ENCODE data around the gene ERMAP. TPM values are rescaled to one million over a fixed set of nuclear protein-coding genes. Genes with fewer than 3 reads are reported as not detected.
"Not testable (repeated sequence)": the region's sequence is repeated elsewhere in the genome, so short reads cannot be mapped to it uniquely, and the experiment has no call there.

The ERMAP gene
- total and polyA plus RNA-seq, 4 experiments from 2014 or later, result 2.0 to 8.6 (median 5.3) TPM

DNA sequence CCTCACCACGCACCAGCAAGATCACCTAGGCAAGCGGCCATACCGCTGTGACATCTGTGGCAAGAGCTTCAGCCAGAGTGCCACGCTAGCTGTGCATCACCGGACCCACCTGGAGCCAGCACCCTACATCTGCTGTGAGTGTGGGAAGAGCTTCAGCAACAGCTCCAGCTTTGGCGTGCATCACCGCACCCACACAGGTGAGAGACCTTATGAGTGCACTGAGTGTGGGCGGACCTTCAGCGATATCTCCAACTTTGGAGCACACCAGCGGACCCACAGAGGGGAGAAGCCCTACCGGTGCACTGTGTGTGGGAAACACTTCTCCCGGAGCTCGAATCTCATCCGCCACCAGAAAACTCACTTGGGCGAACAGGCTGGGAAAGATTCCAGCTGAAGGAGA is 34.5 kb downstream of the ERMAP start:
- DNase-seq, result no peak
- Mint-ChIP-seq H3K4me1 (peaks cover 26 to 32% (median 29%) of the 10 kb centered on the region in 4 donors), H3K27me3 (no peaks in the 10 kb centered on the region), H3K9me3 (peaks cover 0 to 4% (median 0%) of the 10 kb centered on the region in 8 donors), H3K36me3 (peaks cover 28 to 33% of the 10 kb centered on the region in 2 donors), H3K4me3 (no peak overlapping the region), H3K27ac (no peak overlapping the region)
- no peaks in the 10 kb centered on the region for H3K9me3 ChIP-seq (ENCODE audit: control insufficient read depth in 1 of 2, low read length in 2 of 2)
- ChIA-PET CTCF (ENCODE audit: partially characterized antibody) (no interaction called here), POLR2A (ENCODE audit: partially characterized antibody) (no interaction called here)
- no peaks in the 10 kb centered on the region for H3K27me3 ChIP-seq (ENCODE audit: insufficient read depth, low read length)
- no peak overlapping the region for H3K27ac ChIP-seq (ENCODE audit: low read depth, low read length)
- H3K4me3 ChIP-seq (ENCODE audit: low read length in 2 of 2), result no peak overlapping the region
- H3K4me1 ChIP-seq (ENCODE audit: insufficient read depth, low read length), result peaks cover 19% of the 10 kb centered on the region
- intact Hi-C loops (cut with micrococcal nuclease), result no loop called here
- peaks cover 6% of the 10 kb centered on the region for H3K36me3 ChIP-seq (ENCODE audit: insufficient read depth, low read length)

DNA sequence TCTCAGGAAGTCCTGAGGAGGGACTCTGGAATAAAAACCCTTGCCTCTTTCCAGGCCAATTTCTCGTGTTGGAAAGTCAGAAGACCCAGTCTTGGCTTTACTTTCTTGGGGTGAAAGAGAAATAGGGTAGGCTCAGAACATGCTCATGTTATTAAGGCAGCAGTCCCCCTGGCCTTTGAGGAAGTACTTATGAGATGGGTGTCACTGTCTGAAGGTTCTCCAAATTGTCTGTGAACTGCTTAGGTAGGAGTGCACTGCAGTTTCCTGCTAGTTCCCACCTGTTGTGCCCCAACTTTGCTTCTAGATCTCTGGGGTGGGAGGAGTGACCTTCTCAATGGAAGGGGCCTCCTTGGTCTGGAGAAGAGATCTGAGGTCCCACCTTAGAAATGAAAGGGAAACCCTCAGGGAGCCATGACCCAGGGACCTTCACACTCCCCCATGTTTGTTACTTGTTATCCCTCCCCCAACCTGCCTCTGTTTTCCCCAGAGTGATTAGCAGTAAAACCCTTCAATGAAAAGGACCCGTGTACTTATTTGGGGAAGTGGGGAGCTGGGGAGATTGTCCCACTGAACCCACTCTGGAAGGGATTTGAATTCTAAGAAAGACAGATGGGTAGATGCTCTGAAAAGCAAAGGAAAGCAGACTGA is 35.2 kb downstream of the ERMAP start:
- Mint-ChIP-seq H3K27me3 (no peaks in the 10 kb centered on the region), H3K36me3 (peaks cover 28 to 30% of the 10 kb centered on the region in 2 donors), H3K4me1 (peaks cover 24 to 28% (median 24%) of the 10 kb centered on the region in 4 donors), H3K4me3 (no peak overlapping the region), H3K27ac (peak overlapping the region in 5 of 7 donors; percentile 20 to 75 (median 58)), H3K9me3 (peaks cover 0 to 4% (median 0%) of the 10 kb centered on the region in 8 donors)
- Histone ChIP-seq H3K27me3 (ENCODE audit: insufficient read depth, low read length) (no peaks in the 10 kb centered on the region), H3K36me3 (ENCODE audit: insufficient read depth, low read length) (peaks cover 6% of the 10 kb centered on the region), H3K4me3 (ENCODE audit: low read length in 2 of 2) (no peak overlapping the region), H3K27ac (ENCODE audit: low read depth, low read length) (no peak overlapping the region), H3K4me1 (ENCODE audit: insufficient read depth, low read length) (peaks cover 15% of the 10 kb centered on the region), H3K9me3 (ENCODE audit: control insufficient read depth in 1 of 2, low read length in 2 of 2) (no peaks in the 10 kb centered on the region)
- DNase-seq, result no peak
- intact Hi-C loops (cut with micrococcal nuclease), result no loop called here
- ChIA-PET POLR2A (ENCODE audit: partially characterized antibody) (no interaction called here), CTCF (ENCODE audit: partially characterized antibody) (no interaction called here)

DNA sequence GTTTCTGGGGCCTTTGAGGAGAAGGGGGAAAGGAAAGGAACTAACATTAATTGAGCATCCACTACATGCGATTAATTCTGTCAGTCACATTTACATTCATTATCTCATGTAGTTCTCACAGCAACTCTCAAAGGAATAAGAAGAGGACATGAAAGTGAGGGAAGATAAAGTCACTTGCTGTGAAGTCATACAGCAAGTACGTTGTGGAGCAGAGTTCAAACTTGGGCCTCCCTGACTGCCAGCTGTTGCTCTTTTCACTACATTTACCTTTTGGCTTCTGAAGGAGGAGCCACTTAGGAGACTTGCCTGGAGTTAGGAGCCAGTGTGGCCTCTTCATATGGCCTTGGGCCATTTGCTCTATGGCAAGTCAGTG is 35.7 kb downstream of the ERMAP start:
- ChIA-PET CTCF (ENCODE audit: partially characterized antibody) (no interaction called here), POLR2A (ENCODE audit: partially characterized antibody) (no interaction called here)
- peaks cover 0 to 4% (median 2%) of the 10 kb centered on the region in 8 donors for H3K9me3 Mint-ChIP-seq
- H3K27ac Mint-ChIP-seq, result peak overlapping the region in 5 of 7 donors; percentile 20 to 75 (median 58)
- H3K36me3 Mint-ChIP-seq, result peaks cover 28 to 29% of the 10 kb centered on the region in 2 donors
- peaks cover 10% of the 10 kb centered on the region for H3K4me1 ChIP-seq (ENCODE audit: insufficient read depth, low read length)
- no peaks in the 10 kb centered on the region for H3K27me3 ChIP-seq (ENCODE audit: insufficient read depth, low read length)
- no peak for DNase-seq
- no peak overlapping the region for H3K4me3 ChIP-seq (ENCODE audit: low read length in 2 of 2)
- H3K4me1 Mint-ChIP-seq, result peaks cover 19 to 23% (median 19%) of the 10 kb centered on the region in 4 donors
- no peaks in the 10 kb centered on the region for H3K9me3 ChIP-seq (ENCODE audit: control insufficient read depth in 1 of 2, low read length in 2 of 2)
- intact Hi-C loops (cut with micrococcal nuclease), result no loop called here
- H3K36me3 ChIP-seq (ENCODE audit: insufficient read depth, low read length), result peaks cover 6% of the 10 kb centered on the region
- no peak overlapping the region for H3K27ac ChIP-seq (ENCODE audit: low read depth, low read length)
- H3K4me3 Mint-ChIP-seq, result no peak overlapping the region
- H3K27me3 Mint-ChIP-seq, result no peaks in the 10 kb centered on the region

DNA sequence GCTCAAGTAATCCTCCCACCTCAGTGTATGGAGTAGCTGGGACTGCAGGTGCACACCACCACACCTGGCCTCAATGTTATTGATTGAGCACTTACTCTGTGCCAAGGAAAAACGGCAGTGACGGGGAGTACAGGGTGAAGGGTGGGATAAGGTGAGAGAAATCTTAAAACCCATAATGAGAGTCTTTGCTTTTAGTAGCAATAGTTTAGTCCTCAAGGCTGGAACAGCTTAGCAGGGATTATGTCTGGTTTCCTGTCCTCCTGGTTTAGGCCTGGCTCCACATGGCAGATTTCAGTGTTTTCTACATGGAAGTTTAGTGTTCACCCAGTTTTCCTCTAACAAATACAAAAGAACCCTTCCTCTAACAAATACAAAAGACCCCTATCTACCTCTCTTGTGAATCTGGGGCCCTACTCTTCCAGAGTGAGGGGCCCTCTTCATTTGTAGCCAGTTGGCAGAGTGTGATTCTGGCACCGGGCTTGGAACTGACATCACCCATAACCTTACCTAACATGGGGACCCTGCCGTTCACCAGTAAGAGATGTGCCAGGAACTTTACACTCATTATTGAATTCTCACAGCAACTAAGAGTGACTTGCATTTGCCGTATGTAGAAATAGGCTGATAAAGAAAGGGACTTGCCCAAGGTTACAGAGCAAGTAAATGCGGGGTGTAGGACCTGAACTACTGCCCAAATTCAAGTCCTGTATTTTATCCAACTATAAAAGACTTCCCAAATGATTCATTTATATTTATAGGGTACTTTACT is 36.4 kb downstream of the ERMAP start:
- Mint-ChIP-seq H3K36me3 (peaks cover 28 to 35% of the 10 kb centered on the region in 2 donors), H3K27me3 (peaks cover 0 to 2% of the 10 kb centered on the region in 2 donors), H3K27ac (no peak overlapping the region), H3K4me3 (no peak overlapping the region), H3K4me1 (peaks cover 12 to 16% (median 12%) of the 10 kb centered on the region in 4 donors), H3K9me3 (peaks cover 0 to 7% (median 3%) of the 10 kb centered on the region in 8 donors)
- Histone ChIP-seq H3K27me3 (ENCODE audit: insufficient read depth, low read length) (no peaks in the 10 kb centered on the region), H3K36me3 (ENCODE audit: insufficient read depth, low read length) (peaks cover 6% of the 10 kb centered on the region), H3K9me3 (ENCODE audit: control insufficient read depth in 1 of 2, low read length in 2 of 2) (no peaks in the 10 kb centered on the region), H3K4me1 (ENCODE audit: insufficient read depth, low read length) (peaks cover 3% of the 10 kb centered on the region), H3K27ac (ENCODE audit: low read depth, low read length) (no peak overlapping the region), H3K4me3 (ENCODE audit: low read length in 2 of 2) (no peak overlapping the region)
- CTCF ChIA-PET (ENCODE audit: partially characterized antibody), result interaction anchor here (0.6 kb wide), 3 partner anchors 73 to 487 kb away, joined by 3 to 4 read pairs (median 3); partner anchors contain the start of gene P3H1
- intact Hi-C loops (cut with micrococcal nuclease), result no loop called here
- POLR2A ChIA-PET (ENCODE audit: partially characterized antibody), result no interaction called here
- no peak for DNase-seq

DNA sequence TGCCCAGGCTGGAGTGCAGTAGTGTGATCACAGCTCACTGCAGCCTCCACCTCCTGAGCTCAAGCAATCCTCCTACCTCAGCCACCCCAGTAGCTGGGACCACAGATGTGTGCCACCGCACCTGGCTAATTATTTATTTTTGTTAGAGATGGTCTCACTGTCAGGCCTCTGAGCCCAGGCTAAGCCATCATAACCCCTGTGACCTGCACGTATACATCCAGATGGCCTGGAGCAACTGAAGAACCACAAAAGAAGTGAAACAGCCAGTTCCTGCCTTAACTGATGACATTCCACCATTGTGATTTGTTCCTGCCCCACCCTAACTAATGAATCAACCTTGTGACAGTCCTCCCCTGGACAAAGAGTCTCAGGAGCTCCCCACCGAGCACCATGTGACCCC is 39.6 kb downstream of the ERMAP start:
- H3K27me3 ChIP-seq (ENCODE audit: insufficient read depth, low read length); H3K4me3 ChIP-seq (ENCODE audit: low read length in 2 of 2); DNase-seq; H3K9me3 ChIP-seq (ENCODE audit: control insufficient read depth in 1 of 2, low read length in 2 of 2); H3K4me1 ChIP-seq (ENCODE audit: insufficient read depth, low read length); H3K36me3 ChIP-seq (ENCODE audit: insufficient read depth, low read length); H3K27ac ChIP-seq (ENCODE audit: low read depth, low read length); intact Hi-C loops (cut with micrococcal nuclease); POLR2A ChIA-PET (ENCODE audit: partially characterized antibody); H3K4me1 Mint-ChIP-seq; H3K27ac Mint-ChIP-seq: not testable (repeated sequence)
- H3K9me3 Mint-ChIP-seq, result peaks cover 4 to 33% (median 16%) of the 10 kb centered on the region in 8 donors
- CTCF ChIA-PET (ENCODE audit: partially characterized antibody), result interaction anchor here (0.7 kb wide), 1 partner anchor 10 kb away, joined by 3 read pairs; no protein-coding TSS in a partner anchor
- peaks cover 19 to 20% of the 10 kb centered on the region in 2 donors for H3K27me3 Mint-ChIP-seq
- peaks cover 11 to 28% of the 10 kb centered on the region in 2 donors for H3K36me3 Mint-ChIP-seq
- H3K4me3 Mint-ChIP-seq, result peak overlapping the region in 1 of 8 donors; percentile 55

DNA sequence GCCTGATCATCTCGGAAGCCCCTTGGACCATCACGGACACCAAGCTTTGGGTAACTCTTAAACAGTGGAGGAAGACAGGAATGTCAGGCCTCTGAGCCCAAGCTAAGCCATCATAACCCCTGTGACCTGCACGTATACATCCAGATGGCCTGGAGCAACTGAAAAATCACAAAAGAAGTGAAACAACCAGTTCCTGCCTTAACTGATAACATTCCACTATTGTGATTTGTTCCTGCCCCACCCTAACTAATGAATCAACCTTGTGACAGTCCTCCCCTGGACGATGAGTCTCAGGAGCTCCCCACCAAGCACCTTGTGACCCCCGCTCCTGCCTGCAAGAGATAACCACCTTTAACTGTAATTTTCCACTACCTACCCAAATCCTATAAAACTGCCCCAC is 42.4 kb downstream of the ERMAP start:
- H3K4me3 ChIP-seq (ENCODE audit: low read length in 2 of 2); CTCF ChIA-PET (ENCODE audit: partially characterized antibody); intact Hi-C loops (cut with micrococcal nuclease): not testable (repeated sequence)

DNA sequence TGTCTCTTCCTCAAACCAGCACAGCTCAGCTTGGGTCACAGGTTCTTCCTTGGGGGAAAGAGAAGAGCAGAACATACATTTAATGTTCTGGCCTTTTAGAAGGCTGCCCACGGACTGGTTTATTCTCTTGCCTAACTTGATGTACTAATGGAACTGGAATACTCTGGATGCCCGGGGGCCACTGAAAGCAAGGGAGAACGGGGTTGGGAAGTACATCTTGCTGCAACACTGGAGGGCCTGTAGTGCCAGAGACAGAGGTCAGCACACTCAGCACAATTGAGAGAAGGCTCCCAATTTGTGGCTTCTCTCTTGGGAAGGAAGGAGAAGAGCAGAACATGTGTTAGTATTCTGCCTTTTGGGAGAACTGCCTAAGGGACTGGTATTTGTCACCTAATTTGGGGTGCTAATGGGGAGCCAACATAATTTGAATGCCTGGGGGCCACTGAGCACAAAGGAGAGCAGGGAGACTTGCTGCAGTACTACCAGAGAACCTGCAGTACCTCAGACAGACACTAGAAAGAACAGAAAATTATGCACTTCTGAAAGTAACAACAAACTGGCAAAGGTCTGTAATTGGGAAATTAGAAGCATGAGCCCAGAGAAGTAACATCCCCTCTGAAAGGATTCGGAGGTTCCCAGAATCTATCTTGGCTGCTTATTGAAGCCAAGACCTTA is 43.6 kb downstream of the ERMAP start:
- Histone ChIP-seq H3K9me3 (ENCODE audit: control insufficient read depth in 1 of 2, low read length in 2 of 2) (no peaks in the 10 kb centered on the region), H3K4me3 (ENCODE audit: low read length in 2 of 2) (no peak overlapping the region), H3K27me3 (ENCODE audit: insufficient read depth, low read length) (peaks cover 7% of the 10 kb centered on the region), H3K27ac (ENCODE audit: low read depth, low read length) (no peak overlapping the region), H3K36me3 (ENCODE audit: insufficient read depth, low read length) (no peaks in the 10 kb centered on the region), H3K4me1 (ENCODE audit: insufficient read depth, low read length) (no peaks in the 10 kb centered on the region)
- Mint-ChIP-seq H3K27me3 (peaks cover 21 to 24% of the 10 kb centered on the region in 2 donors), H3K4me1 (no peaks in the 10 kb centered on the region), H3K36me3 (peaks cover 1 to 19% of the 10 kb centered on the region in 2 donors), H3K4me3 (no peak overlapping the region), H3K9me3 (peaks cover 4 to 33% (median 21%) of the 10 kb centered on the region in 8 donors), H3K27ac (no peak overlapping the region)
- ChIA-PET POLR2A (ENCODE audit: partially characterized antibody) (no interaction called here), CTCF (ENCODE audit: partially characterized antibody) (no interaction called here)
- DNase-seq, result no peak
- intact Hi-C loops (cut with micrococcal nuclease), result no loop called here

More for the DNA sequence above, 42.4 kb downstream of the ERMAP start:
- Mint-ChIP-seq H3K9me3 (peaks cover 4 to 33% (median 21%) of the 10 kb centered on the region in 8 donors), H3K27me3 (peaks cover 21 to 24% of the 10 kb centered on the region in 2 donors), H3K36me3 (peaks cover 1 to 19% of the 10 kb centered on the region in 2 donors)
- H3K4me3 Mint-ChIP-seq; DNase-seq; H3K9me3 ChIP-seq (ENCODE audit: control insufficient read depth in 1 of 2, low read length in 2 of 2); H3K36me3 ChIP-seq (ENCODE audit: insufficient read depth, low read length); H3K4me1 Mint-ChIP-seq; POLR2A ChIA-PET (ENCODE audit: partially characterized antibody); H3K4me1 ChIP-seq (ENCODE audit: insufficient read depth, low read length); H3K27ac Mint-ChIP-seq; H3K27me3 ChIP-seq (ENCODE audit: insufficient read depth, low read length); H3K27ac ChIP-seq (ENCODE audit: low read depth, low read length): not testable (repeated sequence)
